HepG2 (cell line): Measurements from ENCODE around the gene ZNF213. TPM values are rescaled to one million over a fixed set of nuclear protein-coding genes. Genes with fewer than 3 reads are reported as not detected.

Experiments used
- BRCA1 ChIP-seq: sonication (generic); formaldehyde crosslinking; IDR thresholded peaks from 2 replicates; pipeline ENCODE4 v1.4.0; 2020; ENCODE audit warnings: missing genetic modification reagents
- CCAR2 ChIP-seq: fragments of 200-400 bp; formaldehyde crosslinking; optimal IDR thresholded peaks from 2 replicates; pipeline ENCODE3; 2018; ENCODE audit warnings: low read depth, mild to moderate bottlenecking, low read length, moderate library complexity
- CHD2 ChIP-seq: IDR thresholded peaks from 2 replicates; pipeline ENCODE4 v1.6.1; 2011; ENCODE audit warnings: low read depth, low read length, improper control_type of control experiment
- CREB1 ChIP-seq, 2 experiments: fragments of 450-650 bp in 1 of 2; IDR thresholded peaks; 2 replicates each; pipeline ENCODE4 v1.6.1; 2016 to 2017; ENCODE audit warnings: control low read depth in 1 of 2, mild to moderate bottlenecking in 1 of 2, missing compliant biosample characterization in 1 of 2, missing genetic modification characterization in 1 of 2
- ELF1 ChIP-seq: sonication (generic); formaldehyde crosslinking; IDR thresholded peaks from 2 replicates; pipeline ENCODE4 v1.4.0; 2020; ENCODE audit warnings: missing genetic modification reagents
- FIP1L1 ChIP-seq: fragments of 200-400 bp; formaldehyde crosslinking; IDR thresholded peaks from 2 replicates; pipeline ENCODE4 v1.6.1; 2018; ENCODE audit warnings: low read depth, mild to moderate bottlenecking, low read length, moderate library complexity, borderline replicate concordance; ENCODE audit not compliant: insufficient read depth
- FOXP1 ChIP-seq, 2 experiments: fragments of 450-650 bp in 1 of 2; IDR thresholded peaks; 2 replicates each; pipeline ENCODE4 v1.6.1; 2017 to 2018; ENCODE audit warnings: antibody characterized with exemption in 1 of 2
- ISX ChIP-seq: sonication (generic); formaldehyde crosslinking; conservative IDR thresholded peaks from 2 replicates; pipeline ENCODE4 v1.5.0; 2020; ENCODE audit warnings: missing genetic modification reagents
- KLF9 ChIP-seq: IDR thresholded peaks from 2 replicates; pipeline ENCODE4 v1.6.1; 2016; ENCODE audit warnings: low read depth
- NFIB ChIP-seq: sonication (generic); formaldehyde crosslinking; IDR thresholded peaks from 2 replicates; pipeline ENCODE4 v1.9.0; 2021; ENCODE audit warnings: missing genetic modification reagents, mild to moderate bottlenecking, borderline replicate concordance
- POGZ ChIP-seq: sonication (generic); formaldehyde crosslinking; IDR thresholded peaks from 2 replicates; pipeline ENCODE4 v1.4.0; 2020; ENCODE audit warnings: mild to moderate bottlenecking, missing genetic modification reagents
- TRIM24 ChIP-seq: sonication (generic); formaldehyde crosslinking; IDR thresholded peaks from 2 replicates; pipeline ENCODE4 v1.8.0; 2022; ENCODE audit warnings: mild to moderate bottlenecking, missing genetic modification reagents
- ZNF326 ChIP-seq: sonication (generic); formaldehyde crosslinking; IDR thresholded peaks from 2 replicates; pipeline ENCODE4 v1.4.0; 2020; ENCODE audit warnings: missing genetic modification reagents, borderline replicate concordance
- ZNF501 ChIP-seq: sonication (generic); formaldehyde crosslinking; IDR thresholded peaks from 2 replicates; pipeline ENCODE4 v1.5.1; 2020; ENCODE audit warnings: mild to moderate bottlenecking, moderate library complexity, missing genetic modification reagents
- ZNF546 ChIP-seq: sonication (generic); formaldehyde crosslinking; conservative IDR thresholded peaks from 2 replicates; pipeline ENCODE4 v1.8.1; 2023; ENCODE audit warnings: mild to moderate bottlenecking, missing genetic modification reagents
- polyA plus RNA-seq, 8 experiments: library from polyadenylated mRNA; depleted of rRNA in 3 of 8; stranded (reverse) in 7 of 8; unstranded in 1 of 8; fragments of >200 nt; fragmentation: Illumina TruSeq in 4 of 8; extraction: Trizol in 4 of 8; gene quantifications; 2 replicates each; pipeline versions ENCODE4 v1.2.1 to v1.2.3, GENCODE V29; 2011 to 2016; ENCODE audit warnings: low read depth in 4 of 8, missing spikeins in 1 of 8, mixed read lengths in 1 of 8; ENCODE audit not compliant: insufficient read depth in 1 of 8
- total RNA-seq, 5 experiments: library from RNA; depleted of rRNA; stranded (reverse); fragments of >200 nt; fragmentation: Illumina TruSeq; extraction: Trizol; gene quantifications; 2 replicates each; pipeline ENCODE4 v1.2.3, GENCODE V29; 2016; ENCODE audit warnings: low read depth in 1 of 5
- TF ChIP-seq, protein P1 (sequence below): sonication (generic); formaldehyde crosslinking; conservative IDR thresholded peaks from 2 replicates; pipeline ENCODE4 v1.8.0; 2022; ENCODE audit warnings: low read depth, missing genetic modification reagents
- TF ChIP-seq, protein P2 (sequence below): IDR thresholded peaks from 2 replicates; pipeline ENCODE4 v1.6.1; 2016; ENCODE audit warnings: mild to moderate bottlenecking, missing biosample characterization, missing genetic modification reagents
- TF ChIP-seq, protein P3 (sequence below): sonication (generic); formaldehyde crosslinking; conservative IDR thresholded peaks from 2 replicates; pipeline ENCODE4 v1.4.0; 2020; ENCODE audit warnings: missing genetic modification reagents
- TF ChIP-seq, protein P4 (sequence below): sonication (generic); formaldehyde crosslinking; IDR thresholded peaks from 2 replicates; pipeline ENCODE4 v1.4.0; 2020; ENCODE audit warnings: missing genetic modification reagents
- TF ChIP-seq, protein P5 (sequence below): sonication (generic); formaldehyde crosslinking; IDR thresholded peaks from 2 replicates; pipeline ENCODE4 v1.4.0; 2020; ENCODE audit warnings: missing genetic modification reagents

The ZNF213 gene
- total and polyA plus RNA-seq, 2 of the 13 experiments (the other 11 are each of a cell fraction or from before 2014, with no cell fraction given) = 0.59 to 0.97 TPM

DNA sequence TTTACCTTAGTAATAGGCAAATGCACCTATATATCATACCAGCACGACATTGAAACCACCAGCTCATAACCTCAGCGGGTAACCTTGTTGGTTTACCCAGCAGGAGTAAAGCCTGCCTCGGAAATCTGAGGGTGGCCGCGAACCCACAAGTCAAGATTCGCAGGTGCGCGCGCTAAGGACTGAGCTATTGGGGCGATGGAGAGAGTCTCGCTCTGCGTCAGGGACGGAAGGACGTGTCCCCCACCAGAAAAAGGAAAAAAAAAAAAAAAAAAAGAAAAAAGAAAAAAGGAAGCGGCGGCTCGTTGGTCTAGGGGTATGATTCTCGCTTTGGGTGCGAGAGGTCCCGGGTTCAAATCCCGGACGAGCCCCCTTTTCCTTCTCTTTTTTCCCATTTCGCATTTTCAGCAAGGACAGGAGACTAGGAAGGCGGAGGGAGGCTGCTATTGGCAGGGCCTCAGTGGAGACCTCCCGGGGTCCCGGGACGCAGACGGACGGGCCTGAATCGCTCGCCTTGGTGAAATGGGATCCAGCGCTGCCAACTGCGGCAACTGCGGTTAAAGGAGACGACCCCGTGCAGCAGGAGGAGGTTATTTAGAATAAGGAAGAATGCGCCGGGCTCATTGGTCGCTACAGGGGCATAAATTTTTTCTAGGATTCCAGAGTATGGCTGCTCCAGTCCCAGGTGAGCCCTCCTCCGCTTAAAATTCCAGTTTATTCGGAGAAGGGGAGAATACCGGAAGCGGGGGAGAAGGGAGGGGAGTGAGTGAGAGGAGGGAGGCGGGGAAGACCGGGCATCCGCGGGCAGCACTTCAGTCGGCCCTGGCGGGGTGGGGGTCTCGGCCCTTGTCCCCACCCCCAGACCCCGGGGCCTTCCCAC, 53.2 kb downstream of the ZNF213 start, which contains the start of gene OR1F1 (continued):
- no peak for TF ChIP-seq CREB1 (IDR thresholded peaks at IDR 0.05)
- peak; percentile 64; the same call in 1 of the 2 replicates for TF ChIP-seq CREB1 (CRISPR knock-in tag; IDR thresholded peaks at IDR 0.05)
- no peak for TF ChIP-seq NFIB (CRISPR knock-in tag)
- TF ChIP-seq CHD2 = no peak
- TF ChIP-seq CCAR2 = no peak
- no peak for TF ChIP-seq ISX (CRISPR knock-in tag)
- no peak for TF ChIP-seq POGZ (CRISPR knock-in tag)
- TF ChIP-seq, protein P1, sequence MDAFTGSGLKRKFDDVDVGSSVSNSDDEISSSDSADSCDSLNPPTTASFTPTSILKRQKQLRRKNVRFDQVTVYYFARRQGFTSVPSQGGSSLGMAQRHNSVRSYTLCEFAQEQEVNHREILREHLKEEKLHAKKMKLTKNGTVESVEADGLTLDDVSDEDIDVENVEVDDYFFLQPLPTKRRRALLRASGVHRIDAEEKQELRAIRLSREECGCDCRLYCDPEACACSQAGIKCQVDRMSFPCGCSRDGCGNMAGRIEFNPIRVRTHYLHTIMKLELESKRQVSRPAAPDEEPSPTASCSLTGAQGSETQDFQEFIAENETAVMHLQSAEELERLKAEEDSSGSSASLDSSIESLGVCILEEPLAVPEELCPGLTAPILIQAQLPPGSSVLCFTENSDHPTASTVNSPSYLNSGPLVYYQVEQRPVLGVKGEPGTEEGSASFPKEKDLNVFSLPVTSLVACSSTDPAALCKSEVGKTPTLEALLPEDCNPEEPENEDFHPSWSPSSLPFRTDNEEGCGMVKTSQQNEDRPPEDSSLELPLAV (CRISPR knock-in tag) = no peak
- TF ChIP-seq KLF9 (CRISPR knock-in tag) = no peak
- TF ChIP-seq, protein P2, sequence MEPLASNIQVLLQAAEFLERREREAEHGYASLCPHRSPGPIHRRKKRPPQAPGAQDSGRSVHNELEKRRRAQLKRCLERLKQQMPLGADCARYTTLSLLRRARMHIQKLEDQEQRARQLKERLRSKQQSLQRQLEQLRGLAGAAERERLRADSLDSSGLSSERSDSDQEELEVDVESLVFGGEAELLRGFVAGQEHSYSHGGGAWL (CRISPR knock-in tag) = no peak
- TF ChIP-seq BRCA1 = peak; percentile 55; the same call in 1 of the 2 replicates
- no peak for TF ChIP-seq ZNF326 (CRISPR knock-in tag)
- peak; percentile 54; the same call in 1 of the 2 replicates for TF ChIP-seq ELF1 (CRISPR knock-in tag)
- TF ChIP-seq TRIM24 (CRISPR knock-in tag) = no peak
- no peak for TF ChIP-seq FIP1L1
- TF ChIP-seq ZNF546 = no peak
- TF ChIP-seq, protein P3, sequence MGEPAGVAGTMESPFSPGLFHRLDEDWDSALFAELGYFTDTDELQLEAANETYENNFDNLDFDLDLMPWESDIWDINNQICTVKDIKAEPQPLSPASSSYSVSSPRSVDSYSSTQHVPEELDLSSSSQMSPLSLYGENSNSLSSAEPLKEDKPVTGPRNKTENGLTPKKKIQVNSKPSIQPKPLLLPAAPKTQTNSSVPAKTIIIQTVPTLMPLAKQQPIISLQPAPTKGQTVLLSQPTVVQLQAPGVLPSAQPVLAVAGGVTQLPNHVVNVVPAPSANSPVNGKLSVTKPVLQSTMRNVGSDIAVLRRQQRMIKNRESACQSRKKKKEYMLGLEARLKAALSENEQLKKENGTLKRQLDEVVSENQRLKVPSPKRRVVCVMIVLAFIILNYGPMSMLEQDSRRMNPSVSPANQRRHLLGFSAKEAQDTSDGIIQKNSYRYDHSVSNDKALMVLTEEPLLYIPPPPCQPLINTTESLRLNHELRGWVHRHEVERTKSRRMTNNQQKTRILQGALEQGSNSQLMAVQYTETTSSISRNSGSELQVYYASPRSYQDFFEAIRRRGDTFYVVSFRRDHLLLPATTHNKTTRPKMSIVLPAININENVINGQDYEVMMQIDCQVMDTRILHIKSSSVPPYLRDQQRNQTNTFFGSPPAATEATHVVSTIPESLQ (CRISPR knock-in tag) = no peak
- TF ChIP-seq, protein P4, sequence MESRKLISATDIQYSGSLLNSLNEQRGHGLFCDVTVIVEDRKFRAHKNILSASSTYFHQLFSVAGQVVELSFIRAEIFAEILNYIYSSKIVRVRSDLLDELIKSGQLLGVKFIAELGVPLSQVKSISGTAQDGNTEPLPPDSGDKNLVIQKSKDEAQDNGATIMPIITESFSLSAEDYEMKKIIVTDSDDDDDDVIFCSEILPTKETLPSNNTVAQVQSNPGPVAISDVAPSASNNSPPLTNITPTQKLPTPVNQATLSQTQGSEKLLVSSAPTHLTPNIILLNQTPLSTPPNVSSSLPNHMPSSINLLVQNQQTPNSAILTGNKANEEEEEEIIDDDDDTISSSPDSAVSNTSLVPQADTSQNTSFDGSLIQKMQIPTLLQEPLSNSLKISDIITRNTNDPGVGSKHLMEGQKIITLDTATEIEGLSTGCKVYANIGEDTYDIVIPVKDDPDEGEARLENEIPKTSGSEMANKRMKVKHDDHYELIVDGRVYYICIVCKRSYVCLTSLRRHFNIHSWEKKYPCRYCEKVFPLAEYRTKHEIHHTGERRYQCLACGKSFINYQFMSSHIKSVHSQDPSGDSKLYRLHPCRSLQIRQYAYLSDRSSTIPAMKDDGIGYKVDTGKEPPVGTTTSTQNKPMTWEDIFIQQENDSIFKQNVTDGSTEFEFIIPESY (CRISPR knock-in tag) = no peak
- TF ChIP-seq, protein P5, sequence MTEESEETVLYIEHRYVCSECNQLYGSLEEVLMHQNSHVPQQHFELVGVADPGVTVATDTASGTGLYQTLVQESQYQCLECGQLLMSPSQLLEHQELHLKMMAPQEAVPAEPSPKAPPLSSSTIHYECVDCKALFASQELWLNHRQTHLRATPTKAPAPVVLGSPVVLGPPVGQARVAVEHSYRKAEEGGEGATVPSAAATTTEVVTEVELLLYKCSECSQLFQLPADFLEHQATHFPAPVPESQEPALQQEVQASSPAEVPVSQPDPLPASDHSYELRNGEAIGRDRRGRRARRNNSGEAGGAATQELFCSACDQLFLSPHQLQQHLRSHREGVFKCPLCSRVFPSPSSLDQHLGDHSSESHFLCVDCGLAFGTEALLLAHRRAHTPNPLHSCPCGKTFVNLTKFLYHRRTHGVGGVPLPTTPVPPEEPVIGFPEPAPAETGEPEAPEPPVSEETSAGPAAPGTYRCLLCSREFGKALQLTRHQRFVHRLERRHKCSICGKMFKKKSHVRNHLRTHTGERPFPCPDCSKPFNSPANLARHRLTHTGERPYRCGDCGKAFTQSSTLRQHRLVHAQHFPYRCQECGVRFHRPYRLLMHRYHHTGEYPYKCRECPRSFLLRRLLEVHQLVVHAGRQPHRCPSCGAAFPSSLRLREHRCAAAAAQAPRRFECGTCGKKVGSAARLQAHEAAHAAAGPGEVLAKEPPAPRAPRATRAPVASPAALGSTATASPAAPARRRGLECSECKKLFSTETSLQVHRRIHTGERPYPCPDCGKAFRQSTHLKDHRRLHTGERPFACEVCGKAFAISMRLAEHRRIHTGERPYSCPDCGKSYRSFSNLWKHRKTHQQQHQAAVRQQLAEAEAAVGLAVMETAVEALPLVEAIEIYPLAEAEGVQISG (CRISPR knock-in tag) = peak; percentile 18; the same call in 1 of the 2 replicates
- TF ChIP-seq FOXP1 (IDR thresholded peaks at IDR 0.05) = no peak
- no peak for TF ChIP-seq FOXP1 (CRISPR knock-in tag; IDR thresholded peaks at IDR 0.05)
- no peak for TF ChIP-seq ZNF501 (CRISPR knock-in tag)
